ENCODE measurements around the gene LAMTOR2.
A peak's percentile ranks its signal among the peaks of the same experiment; 100 is the strongest.

Gene LAMTOR2

GRCh38 chr1:156079762-156080161 is 25.2 kb downstream of the LAMTOR2 start:
- no peaks in the 10 kb centered on the region for H3K9me3 ChIP-seq (ENCODE audit: insufficient read depth, low read depth, low read length)
- TF ChIP-seq CTCF (conservative IDR thresholded peaks at IDR 0.05; ENCODE audit: low read length) (no peak), EZH2phosphoT487 (IDR thresholded peaks at IDR 0.05; ENCODE audit: borderline replicate concordance) (no peak)
- H3K36me3 ChIP-seq (ENCODE audit: insufficient read depth, low read length): peaks cover 18% of the 10 kb centered on the region; the same call in 1 of the 2 replicates
- peaks cover 58% of the 10 kb centered on the region for H3K79me2 ChIP-seq (ENCODE audit: insufficient read depth, low read length)
- H4K20me1 ChIP-seq (ENCODE audit: insufficient read depth, low read length, poor library complexity, severe bottlenecking): peaks cover 44% of the 10 kb centered on the region
- no peaks in the 10 kb centered on the region for H3F3A ChIP-seq (ENCODE audit: low read depth)
- H3K4me2 ChIP-seq (ENCODE audit: low read depth, low read length, poor library complexity, severe bottlenecking): peak overlapping the region; percentile 99
- H3K4me3 ChIP-seq (ENCODE audit: low read length, poor library complexity, severe bottlenecking): peak overlapping the region; percentile 94
- peaks cover 42% of the 10 kb centered on the region for H3K4me1 ChIP-seq (ENCODE audit: insufficient read depth, low read length, poor library complexity, severe bottlenecking)
- no peak overlapping the region for H2AFZ ChIP-seq (ENCODE audit: low read length)
- H3K9me2 ChIP-seq (replicated peaks; ENCODE audit: low read depth, low read length): no peaks in the 10 kb centered on the region
- H3K27me3 ChIP-seq (ENCODE audit: insufficient read depth, low read length, poor library complexity, severe bottlenecking): no peaks in the 10 kb centered on the region
- peak overlapping the region; percentile 88 for H3K9ac ChIP-seq (ENCODE audit: low read depth, low read length, poor library complexity, severe bottlenecking)

- H3K4me3 ChIP-seq (ENCODE audit: low read length, poor library complexity, severe bottlenecking): peak overlapping the region; percentile 94
- H3K9me2 ChIP-seq (replicated peaks; ENCODE audit: low read depth, low read length): no peaks in the 10 kb centered on the region
- no peaks in the 10 kb centered on the region for H3F3A ChIP-seq (ENCODE audit: low read depth)
- peak overlapping the region; percentile 99 for H3K4me2 ChIP-seq (ENCODE audit: low read depth, low read length, poor library complexity, severe bottlenecking)
- no peaks in the 10 kb centered on the region for H3K27me3 ChIP-seq (ENCODE audit: insufficient read depth, low read length, poor library complexity, severe bottlenecking)
- peaks cover 57% of the 10 kb centered on the region for H3K79me2 ChIP-seq (ENCODE audit: insufficient read depth, low read length)
- peak overlapping the region; percentile 88 for H3K9ac ChIP-seq (ENCODE audit: low read depth, low read length, poor library complexity, severe bottlenecking)
- TF ChIP-seq CTCF (conservative IDR thresholded peaks at IDR 0.05; ENCODE audit: low read length) (no peak), EZH2phosphoT487 (IDR thresholded peaks at IDR 0.05; ENCODE audit: borderline replicate concordance) (no peak)
- peaks cover 42% of the 10 kb centered on the region for H3K4me1 ChIP-seq (ENCODE audit: insufficient read depth, low read length, poor library complexity, severe bottlenecking)
- H3K9me3 ChIP-seq (ENCODE audit: insufficient read depth, low read depth, low read length): no peaks in the 10 kb centered on the region
- no peak overlapping the region for H2AFZ ChIP-seq (ENCODE audit: low read length)
- peaks cover 18% of the 10 kb centered on the region; the same call in 1 of the 2 replicates for H3K36me3 ChIP-seq (ENCODE audit: insufficient read depth, low read length)
- peaks cover 41% of the 10 kb centered on the region for H4K20me1 ChIP-seq (ENCODE audit: insufficient read depth, low read length, poor library complexity, severe bottlenecking)
These were observed 25.8 kb downstream of the LAMTOR2 start for GRCh38 chr1:156080241-156080862.

- Histone ChIP-seq H2AFZ (ENCODE audit: low read length) (no peak overlapping the region), H3K79me2 (ENCODE audit: insufficient read depth, low read length) (peaks cover 54% of the 10 kb centered on the region), H3K4me3 (ENCODE audit: low read length, poor library complexity, severe bottlenecking) (peak overlapping the region; percentile 94), H3K4me2 (ENCODE audit: low read depth, low read length, poor library complexity, severe bottlenecking) (peak overlapping the region; percentile 99), H3K9me2 (replicated peaks; ENCODE audit: low read depth, low read length) (no peaks in the 10 kb centered on the region), H3F3A (ENCODE audit: low read depth) (no peaks in the 10 kb centered on the region), H3K4me1 (ENCODE audit: insufficient read depth, low read length, poor library complexity, severe bottlenecking) (peaks cover 38% of the 10 kb centered on the region), H4K20me1 (ENCODE audit: insufficient read depth, low read length, poor library complexity, severe bottlenecking) (peaks cover 36% of the 10 kb centered on the region), H3K9me3 (ENCODE audit: insufficient read depth, low read depth, low read length) (no peaks in the 10 kb centered on the region), H3K36me3 (ENCODE audit: insufficient read depth, low read length) (peaks cover 18% of the 10 kb centered on the region; the same call in 1 of the 2 replicates), H3K9ac (ENCODE audit: low read depth, low read length, poor library complexity, severe bottlenecking) (peak overlapping the region; percentile 88), H3K27me3 (ENCODE audit: insufficient read depth, low read length, poor library complexity, severe bottlenecking) (no peaks in the 10 kb centered on the region)
- TF ChIP-seq CTCF (conservative IDR thresholded peaks at IDR 0.05; ENCODE audit: low read length) (no peak), EZH2phosphoT487 (IDR thresholded peaks at IDR 0.05; ENCODE audit: borderline replicate concordance) (no peak)
These were observed 26.2 kb downstream of the LAMTOR2 start for GRCh38 chr1:156080863-156081179.

All from Loucy (cell line).